ENCODE results near the gene CDC25C.

GRCh38 chr5:138287246-138287645, 44.4 kb downstream of the CDC25C start:
- TF ChIP-seq REST (IDR thresholded peaks at IDR 0.05; ENCODE audit: insufficient read depth in 1 of 2, low read depth in 2 of 2, low read length in 2 of 2) (no peak), POLR2AphosphoS5 (IDR thresholded peaks at IDR 0.05; ENCODE audit: low read depth, low read length) (no peak)
